GM23338 (cell line): Measurements from ENCODE around the gene PCIF1.

Experiments
- CREB1 ChIP-seq: fragments of 250-450 bp; sonication (Bioruptor Pico); IDR thresholded peaks from 2 replicates; pipeline ENCODE4 v1.5.0; 2020; ENCODE audit warnings: low read depth, mild to moderate bottlenecking, moderate library complexity
- EZH2 ChIP-seq: fragments of 200-600 bp; sonication (generic); IDR thresholded peaks from one replicate; pipeline ENCODE4 v1.8.0; 2017; ENCODE audit warnings: antibody characterized with exemption, mild to moderate bottlenecking, low read depth; ENCODE audit not compliant: unreplicated experiment
- EZH2phosphoT487 ChIP-seq: fragments of 200-600 bp; sonication (generic); IDR thresholded peaks from one replicate; pipeline ENCODE4 v1.8.1; 2018; ENCODE audit warnings: antibody characterized with exemption; ENCODE audit not compliant: unreplicated experiment
- JUNB ChIP-seq: IDR thresholded peaks from one replicate; pipeline ENCODE4 v1.6.1; 2016; ENCODE audit warnings: antibody characterized with exemption; ENCODE audit not compliant: unreplicated experiment
- POLR2AphosphoS5 ChIP-seq: IDR thresholded peaks from 2 replicates; pipeline ENCODE4 v1.6.1; 2016; ENCODE audit warnings: antibody characterized with exemption, low read depth
- STAT1 ChIP-seq: IDR thresholded peaks from one replicate; pipeline ENCODE4 v1.6.1; 2016; ENCODE audit warnings: antibody characterized with exemption; ENCODE audit not compliant: unreplicated experiment
- ZNF114 ChIP-seq: fragments of 250-450 bp; sonication (Bioruptor Pico); IDR thresholded peaks from 2 replicates; pipeline ENCODE4 v1.5.0; 2020; ENCODE audit warnings: mild to moderate bottlenecking, moderate library complexity
- ZNF331 ChIP-seq: fragments of 250-450 bp; sonication (Bioruptor Pico); IDR thresholded peaks from 2 replicates; pipeline ENCODE4 v1.5.0; 2020; ENCODE audit warnings: low read depth, mild to moderate bottlenecking, moderate library complexity
- TF ChIP-seq, protein P1 (sequence below), 2 experiments: fragments of 200-600 bp in 1 of 2; sonication (generic) in 1 of 2; conservative IDR thresholded peaks; 2 replicates each; pipeline versions ENCODE4 v1.5.1 to v1.6.1; 2016 to 2017; ENCODE audit warnings: antibody characterized with exemption in 2 of 2, low read depth in 2 of 2, mild to moderate bottlenecking in 2 of 2, moderate library complexity in 1 of 2
- TF ChIP-seq, protein P2 (sequence below): IDR thresholded peaks from one replicate; pipeline ENCODE4 v1.6.1; 2018; ENCODE audit warnings: antibody characterized with exemption; ENCODE audit not compliant: unreplicated experiment
- TF ChIP-seq, protein P3 (sequence below): IDR thresholded peaks from 2 replicates; pipeline ENCODE4 v1.6.1; 2016; ENCODE audit warnings: antibody characterized with exemption

DNA sequence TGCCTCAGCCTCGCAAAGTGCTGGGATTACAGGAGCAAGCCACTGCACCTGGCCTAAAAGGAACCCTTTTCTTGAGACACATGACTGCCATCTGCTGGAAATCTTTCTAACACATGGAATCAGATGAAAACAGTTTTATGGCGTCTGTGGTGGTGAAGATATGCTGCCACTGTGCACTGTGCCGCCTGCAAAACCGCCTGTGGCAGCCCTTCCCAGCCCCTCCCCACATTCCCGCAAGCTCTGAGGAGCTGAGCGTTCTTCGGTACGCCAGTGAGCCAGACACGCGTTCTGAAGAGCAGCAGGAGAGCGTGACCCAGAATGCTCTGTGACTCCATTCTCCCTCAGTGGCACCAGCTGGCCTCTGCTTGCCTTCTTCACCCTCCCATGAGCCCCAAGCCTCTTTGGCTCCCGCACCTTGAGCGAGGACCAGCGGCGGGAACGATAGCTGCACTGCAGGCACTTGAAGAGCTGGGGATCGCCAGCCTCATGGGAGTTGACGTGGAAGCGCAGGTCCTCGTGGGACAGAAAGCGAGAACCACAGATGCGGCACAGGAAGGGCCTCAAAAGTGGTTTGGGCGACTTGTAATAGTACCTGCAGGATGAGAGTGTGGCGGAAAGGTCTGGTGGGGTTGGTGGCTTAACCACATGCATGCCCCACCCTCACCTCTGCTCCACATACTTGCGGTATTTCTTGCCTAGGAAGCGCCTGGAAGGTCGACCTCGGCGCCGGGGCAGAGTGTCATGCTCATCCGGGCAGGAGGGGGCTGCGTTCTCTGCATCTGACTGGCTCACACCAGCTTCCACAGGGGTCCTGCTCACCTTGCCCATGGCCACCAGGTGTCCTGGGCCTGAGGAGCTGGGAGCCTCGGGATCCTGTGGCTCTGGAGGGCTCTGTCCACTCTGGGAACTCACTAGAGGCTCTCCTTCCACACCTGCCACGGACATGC is 28.8 kb downstream of the PCIF1 start:
- TF ChIP-seq ZNF331 (CRISPR knock-in tag) (no peak), ZNF114 (CRISPR knock-in tag) (no peak), POLR2AphosphoS5 (no peak), EZH2phosphoT487 (no peak), EZH2 (no peak), CREB1 (no peak), STAT1 (no peak), JUNB (no peak)
- TF ChIP-seq, protein P1, sequence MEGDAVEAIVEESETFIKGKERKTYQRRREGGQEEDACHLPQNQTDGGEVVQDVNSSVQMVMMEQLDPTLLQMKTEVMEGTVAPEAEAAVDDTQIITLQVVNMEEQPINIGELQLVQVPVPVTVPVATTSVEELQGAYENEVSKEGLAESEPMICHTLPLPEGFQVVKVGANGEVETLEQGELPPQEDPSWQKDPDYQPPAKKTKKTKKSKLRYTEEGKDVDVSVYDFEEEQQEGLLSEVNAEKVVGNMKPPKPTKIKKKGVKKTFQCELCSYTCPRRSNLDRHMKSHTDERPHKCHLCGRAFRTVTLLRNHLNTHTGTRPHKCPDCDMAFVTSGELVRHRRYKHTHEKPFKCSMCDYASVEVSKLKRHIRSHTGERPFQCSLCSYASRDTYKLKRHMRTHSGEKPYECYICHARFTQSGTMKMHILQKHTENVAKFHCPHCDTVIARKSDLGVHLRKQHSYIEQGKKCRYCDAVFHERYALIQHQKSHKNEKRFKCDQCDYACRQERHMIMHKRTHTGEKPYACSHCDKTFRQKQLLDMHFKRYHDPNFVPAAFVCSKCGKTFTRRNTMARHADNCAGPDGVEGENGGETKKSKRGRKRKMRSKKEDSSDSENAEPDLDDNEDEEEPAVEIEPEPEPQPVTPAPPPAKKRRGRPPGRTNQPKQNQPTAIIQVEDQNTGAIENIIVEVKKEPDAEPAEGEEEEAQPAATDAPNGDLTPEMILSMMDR (conservative IDR thresholded peaks at IDR 0.05; ENCODE audit: low read depth in 2 of 2) = peak; percentile 49 to 72
- TF ChIP-seq, protein P2, sequence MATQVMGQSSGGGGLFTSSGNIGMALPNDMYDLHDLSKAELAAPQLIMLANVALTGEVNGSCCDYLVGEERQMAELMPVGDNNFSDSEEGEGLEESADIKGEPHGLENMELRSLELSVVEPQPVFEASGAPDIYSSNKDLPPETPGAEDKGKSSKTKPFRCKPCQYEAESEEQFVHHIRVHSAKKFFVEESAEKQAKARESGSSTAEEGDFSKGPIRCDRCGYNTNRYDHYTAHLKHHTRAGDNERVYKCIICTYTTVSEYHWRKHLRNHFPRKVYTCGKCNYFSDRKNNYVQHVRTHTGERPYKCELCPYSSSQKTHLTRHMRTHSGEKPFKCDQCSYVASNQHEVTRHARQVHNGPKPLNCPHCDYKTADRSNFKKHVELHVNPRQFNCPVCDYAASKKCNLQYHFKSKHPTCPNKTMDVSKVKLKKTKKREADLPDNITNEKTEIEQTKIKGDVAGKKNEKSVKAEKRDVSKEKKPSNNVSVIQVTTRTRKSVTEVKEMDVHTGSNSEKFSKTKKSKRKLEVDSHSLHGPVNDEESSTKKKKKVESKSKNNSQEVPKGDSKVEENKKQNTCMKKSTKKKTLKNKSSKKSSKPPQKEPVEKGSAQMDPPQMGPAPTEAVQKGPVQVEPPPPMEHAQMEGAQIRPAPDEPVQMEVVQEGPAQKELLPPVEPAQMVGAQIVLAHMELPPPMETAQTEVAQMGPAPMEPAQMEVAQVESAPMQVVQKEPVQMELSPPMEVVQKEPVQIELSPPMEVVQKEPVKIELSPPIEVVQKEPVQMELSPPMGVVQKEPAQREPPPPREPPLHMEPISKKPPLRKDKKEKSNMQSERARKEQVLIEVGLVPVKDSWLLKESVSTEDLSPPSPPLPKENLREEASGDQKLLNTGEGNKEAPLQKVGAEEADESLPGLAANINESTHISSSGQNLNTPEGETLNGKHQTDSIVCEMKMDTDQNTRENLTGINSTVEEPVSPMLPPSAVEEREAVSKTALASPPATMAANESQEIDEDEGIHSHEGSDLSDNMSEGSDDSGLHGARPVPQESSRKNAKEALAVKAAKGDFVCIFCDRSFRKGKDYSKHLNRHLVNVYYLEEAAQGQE = no peak
- TF ChIP-seq, protein P3, sequence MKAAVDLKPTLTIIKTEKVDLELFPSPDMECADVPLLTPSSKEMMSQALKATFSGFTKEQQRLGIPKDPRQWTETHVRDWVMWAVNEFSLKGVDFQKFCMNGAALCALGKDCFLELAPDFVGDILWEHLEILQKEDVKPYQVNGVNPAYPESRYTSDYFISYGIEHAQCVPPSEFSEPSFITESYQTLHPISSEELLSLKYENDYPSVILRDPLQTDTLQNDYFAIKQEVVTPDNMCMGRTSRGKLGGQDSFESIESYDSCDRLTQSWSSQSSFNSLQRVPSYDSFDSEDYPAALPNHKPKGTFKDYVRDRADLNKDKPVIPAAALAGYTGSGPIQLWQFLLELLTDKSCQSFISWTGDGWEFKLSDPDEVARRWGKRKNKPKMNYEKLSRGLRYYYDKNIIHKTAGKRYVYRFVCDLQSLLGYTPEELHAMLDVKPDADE = no peak
